ENCODE data around the gene PIK3C3.

The PIK3C3 gene

DNA sequence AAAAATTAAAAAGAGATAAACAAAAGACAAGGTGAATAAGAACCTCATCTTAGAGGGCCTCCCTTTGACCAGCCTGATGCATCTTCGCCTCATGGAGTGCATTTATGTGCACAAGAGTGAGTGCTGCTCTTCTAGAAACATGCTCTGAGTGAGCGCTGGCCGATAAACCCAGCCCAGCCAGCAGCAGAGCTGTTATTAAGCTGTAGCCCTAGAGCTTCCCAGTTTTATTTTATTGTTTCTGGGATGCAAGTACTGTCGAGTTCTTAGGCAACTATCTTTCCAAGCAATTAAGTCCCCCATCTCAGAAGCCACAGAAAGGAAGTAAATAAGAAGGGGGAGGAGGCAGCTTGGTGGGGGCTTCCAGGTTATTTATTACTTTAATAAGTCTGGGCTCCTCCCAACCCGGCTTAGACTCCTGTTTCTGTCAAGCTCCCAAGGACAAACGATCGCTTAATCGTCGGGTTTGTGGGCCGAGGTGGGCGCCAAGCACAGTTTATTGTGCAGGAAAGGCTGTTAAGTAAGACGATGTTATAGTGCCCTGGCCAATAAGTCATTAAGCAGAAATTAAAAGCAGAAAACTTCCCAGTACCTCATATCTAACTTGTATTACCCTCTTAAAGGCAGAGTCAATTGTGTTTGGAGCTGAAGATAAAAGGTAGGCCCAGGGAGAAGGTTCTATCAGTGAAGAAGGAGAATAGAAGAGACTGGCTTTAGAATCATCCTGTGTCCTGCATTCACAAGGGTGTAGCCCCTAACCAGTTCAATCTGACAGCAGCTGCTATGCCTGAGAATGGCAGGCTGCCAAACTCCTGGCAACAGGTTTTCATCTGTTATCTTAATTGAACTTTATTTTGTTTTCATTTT lies 176.3 kb downstream of the PIK3C3 start:
- no peak for DNase-seq (ENCODE audit: low read depth)
- no peak overlapping the region for H3K4me3 ChIP-seq (ENCODE audit: low read length)
- TF ChIP-seq, protein P1, sequence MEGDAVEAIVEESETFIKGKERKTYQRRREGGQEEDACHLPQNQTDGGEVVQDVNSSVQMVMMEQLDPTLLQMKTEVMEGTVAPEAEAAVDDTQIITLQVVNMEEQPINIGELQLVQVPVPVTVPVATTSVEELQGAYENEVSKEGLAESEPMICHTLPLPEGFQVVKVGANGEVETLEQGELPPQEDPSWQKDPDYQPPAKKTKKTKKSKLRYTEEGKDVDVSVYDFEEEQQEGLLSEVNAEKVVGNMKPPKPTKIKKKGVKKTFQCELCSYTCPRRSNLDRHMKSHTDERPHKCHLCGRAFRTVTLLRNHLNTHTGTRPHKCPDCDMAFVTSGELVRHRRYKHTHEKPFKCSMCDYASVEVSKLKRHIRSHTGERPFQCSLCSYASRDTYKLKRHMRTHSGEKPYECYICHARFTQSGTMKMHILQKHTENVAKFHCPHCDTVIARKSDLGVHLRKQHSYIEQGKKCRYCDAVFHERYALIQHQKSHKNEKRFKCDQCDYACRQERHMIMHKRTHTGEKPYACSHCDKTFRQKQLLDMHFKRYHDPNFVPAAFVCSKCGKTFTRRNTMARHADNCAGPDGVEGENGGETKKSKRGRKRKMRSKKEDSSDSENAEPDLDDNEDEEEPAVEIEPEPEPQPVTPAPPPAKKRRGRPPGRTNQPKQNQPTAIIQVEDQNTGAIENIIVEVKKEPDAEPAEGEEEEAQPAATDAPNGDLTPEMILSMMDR (conservative IDR thresholded peaks at IDR 0.05; ENCODE audit: low read length), result no peak

DNA sequence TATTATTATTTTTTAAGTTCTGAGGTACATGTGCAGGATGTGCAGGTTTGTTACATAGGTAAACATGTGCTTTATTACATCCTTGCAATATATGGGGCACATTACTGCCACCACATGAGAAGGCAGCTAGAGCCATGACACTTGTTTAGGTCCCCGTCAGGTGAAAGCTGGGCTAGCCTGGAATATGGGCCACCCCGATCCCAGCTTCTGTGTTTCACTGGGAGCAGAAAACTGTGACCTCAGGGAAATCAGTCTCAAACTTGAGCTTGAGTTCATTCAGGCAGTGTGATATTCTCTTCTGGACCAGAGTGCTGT lies 176.9 kb downstream of the PIK3C3 start:
- no peak overlapping the region for H3K4me3 ChIP-seq (ENCODE audit: low read length)
- DNase-seq (ENCODE audit: low read depth), result no peak
- TF ChIP-seq, protein P1 (conservative IDR thresholded peaks at IDR 0.05; ENCODE audit: low read length), result no peak
